ENCODE measurements around the gene SLC1A5. TPM values are rescaled to one million over a fixed set of nuclear protein-coding genes. Genes with fewer than 3 reads are reported as not detected.
A peak's percentile ranks its signal among the peaks of the same experiment; 100 is the strongest.
"Not testable (repeated sequence)": the region's sequence is repeated elsewhere in the genome, so short reads cannot be mapped to it uniquely, and the experiment has no call there.

SLC1A5 gene
- total and polyA plus RNA-seq, 2 donors, result 22.5 to 32.2 TPM

GRCh38 chr19:46764817-46765291 is 23.5 kb downstream of the SLC1A5 start:
- Histone ChIP-seq H3K4me1 (ENCODE audit: control insufficient read depth in 2 of 2, insufficient read depth in 2 of 2, low read length in 2 of 2) (no peaks in the 10 kb centered on the region), H3K9me3 (ENCODE audit: control insufficient read depth in 2 of 2, insufficient read depth in 1 of 2, low read length in 1 of 2) (no peaks in the 10 kb centered on the region), H3K27ac (ENCODE audit: low read depth in 1 of 2, low read length in 1 of 2) (no peak overlapping the region), H3K36me3 (ENCODE audit: control insufficient read depth in 2 of 2, insufficient read depth in 2 of 2, low read length in 1 of 2) (no peaks in the 10 kb centered on the region), H3K27me3 (ENCODE audit: control insufficient read depth in 2 of 2, insufficient read depth in 1 of 2, low read length in 1 of 2) (no peaks in the 10 kb centered on the region), H3K4me3 (ENCODE audit: low read length in 2 of 2) (no peak overlapping the region)
- WGBS, result 96% methylated on average over 11 of the region's 11 CpGs
- DNase-seq (ENCODE audit: low read depth in 6 of 9, low spot score in 9 of 9), result no peak

GRCh38 chr19:46762245-46762890 is 26.0 kb downstream of the SLC1A5 start:
- H3K27me3 ChIP-seq (ENCODE audit: control insufficient read depth in 2 of 2, insufficient read depth in 1 of 2, low read length in 1 of 2), result no peaks in the 10 kb centered on the region
- H3K4me3 ChIP-seq (ENCODE audit: low read length in 2 of 2), result no peak overlapping the region
- H3K9me3 ChIP-seq (ENCODE audit: control insufficient read depth in 2 of 2, insufficient read depth in 1 of 2, low read length in 1 of 2), result no peaks in the 10 kb centered on the region
- 91% methylated on average over 6 of the region's 6 CpGs for WGBS
- peaks cover 0 to 6% of the 10 kb centered on the region in 2 donors for H3K36me3 ChIP-seq (ENCODE audit: control insufficient read depth in 2 of 2, insufficient read depth in 2 of 2, low read length in 1 of 2)
- H3K27ac ChIP-seq (ENCODE audit: low read depth in 1 of 2, low read length in 1 of 2), result no peak overlapping the region
- peaks cover 0 to 2% of the 10 kb centered on the region in 2 donors for H3K4me1 ChIP-seq (ENCODE audit: control insufficient read depth in 2 of 2, insufficient read depth in 2 of 2, low read length in 2 of 2)
- DNase-seq (ENCODE audit: low read depth in 6 of 9, low spot score in 9 of 9), result no peak

GRCh38 chr19:46761418-46761831 is 27.0 kb downstream of the SLC1A5 start:
- H3K4me1 ChIP-seq (ENCODE audit: control insufficient read depth in 2 of 2, insufficient read depth in 2 of 2, low read length in 2 of 2), result peaks cover 0 to 6% of the 10 kb centered on the region in 2 donors

GRCh38 chr19:46760897-46761296 is 27.5 kb downstream of the SLC1A5 start:
- WGBS, result 93% methylated on average over 4 of the region's 4 CpGs
- H3K4me1 ChIP-seq (ENCODE audit: control insufficient read depth in 2 of 2, insufficient read depth in 2 of 2, low read length in 2 of 2), result not testable (repeated sequence)

More at GRCh38 chr19:46761418-46761831, 27.0 kb downstream of the SLC1A5 start:
- H3K36me3 ChIP-seq (ENCODE audit: control insufficient read depth in 2 of 2, insufficient read depth in 2 of 2, low read length in 1 of 2), result peaks cover 8 to 9% of the 10 kb centered on the region in 2 donors
- no peak overlapping the region for H3K4me3 ChIP-seq (ENCODE audit: low read length in 2 of 2)
- no peaks in the 10 kb centered on the region for H3K27me3 ChIP-seq (ENCODE audit: control insufficient read depth in 2 of 2, insufficient read depth in 1 of 2, low read length in 1 of 2)
- no peaks in the 10 kb centered on the region for H3K9me3 ChIP-seq (ENCODE audit: control insufficient read depth in 2 of 2, insufficient read depth in 1 of 2, low read length in 1 of 2)
- 88% methylated on average over 5 of the region's 5 CpGs for WGBS
- H3K27ac ChIP-seq (ENCODE audit: low read depth in 1 of 2, low read length in 1 of 2), result no peak overlapping the region
- no peak for DNase-seq (ENCODE audit: low read depth in 6 of 9, low spot score in 9 of 9)

GRCh38 chr19:46760363-46760762 is 28.0 kb downstream of the SLC1A5 start:
- Histone ChIP-seq H3K36me3 (ENCODE audit: control insufficient read depth in 2 of 2, insufficient read depth in 2 of 2, low read length in 1 of 2) (peaks cover 9 to 15% of the 10 kb centered on the region in 2 donors), H3K27me3 (ENCODE audit: control insufficient read depth in 2 of 2, insufficient read depth in 1 of 2, low read length in 1 of 2) (no peaks in the 10 kb centered on the region), H3K4me1 (ENCODE audit: control insufficient read depth in 2 of 2, insufficient read depth in 2 of 2, low read length in 2 of 2) (peaks cover 0 to 6% of the 10 kb centered on the region in 2 donors), H3K27ac (ENCODE audit: low read depth in 1 of 2, low read length in 1 of 2) (peak overlapping the region in 1 of 2 donors; percentile 69), H3K9me3 (ENCODE audit: control insufficient read depth in 2 of 2, insufficient read depth in 1 of 2, low read length in 1 of 2) (no peaks in the 10 kb centered on the region), H3K4me3 (ENCODE audit: low read length in 2 of 2) (no peak overlapping the region)
- WGBS, result 96% methylated on average over 5 of the region's 5 CpGs
- DNase-seq (ENCODE audit: low read depth in 6 of 9, low spot score in 9 of 9), result no peak

More at GRCh38 chr19:46760897-46761296, 27.5 kb downstream of the SLC1A5 start:
- H3K4me3 ChIP-seq (ENCODE audit: low read length in 2 of 2); H3K9me3 ChIP-seq (ENCODE audit: control insufficient read depth in 2 of 2, insufficient read depth in 1 of 2, low read length in 1 of 2); H3K27ac ChIP-seq (ENCODE audit: low read depth in 1 of 2, low read length in 1 of 2); H3K27me3 ChIP-seq (ENCODE audit: control insufficient read depth in 2 of 2, insufficient read depth in 1 of 2, low read length in 1 of 2); DNase-seq (ENCODE audit: low read depth in 6 of 9, low spot score in 9 of 9): not testable (repeated sequence)
- H3K36me3 ChIP-seq (ENCODE audit: control insufficient read depth in 2 of 2, insufficient read depth in 2 of 2, low read length in 1 of 2), result peaks cover 9 to 13% of the 10 kb centered on the region in 2 donors

- 91% methylated on average over 7 of the region's 7 CpGs for WGBS
- H3K4me1 ChIP-seq (ENCODE audit: control insufficient read depth in 2 of 2, insufficient read depth in 2 of 2, low read length in 2 of 2), result peaks cover 0 to 6% of the 10 kb centered on the region in 2 donors
- peaks cover 9 to 15% of the 10 kb centered on the region in 2 donors for H3K36me3 ChIP-seq (ENCODE audit: control insufficient read depth in 2 of 2, insufficient read depth in 2 of 2, low read length in 1 of 2)
- no peak overlapping the region for H3K4me3 ChIP-seq (ENCODE audit: low read length in 2 of 2)
- no peaks in the 10 kb centered on the region for H3K27me3 ChIP-seq (ENCODE audit: control insufficient read depth in 2 of 2, insufficient read depth in 1 of 2, low read length in 1 of 2)
- no peak overlapping the region for H3K27ac ChIP-seq (ENCODE audit: low read depth in 1 of 2, low read length in 1 of 2)
- no peaks in the 10 kb centered on the region for H3K9me3 ChIP-seq (ENCODE audit: control insufficient read depth in 2 of 2, insufficient read depth in 1 of 2, low read length in 1 of 2)
- peak in 1 of 9 donors; percentile 19 for DNase-seq (ENCODE audit: low read depth in 6 of 9, low spot score in 9 of 9)
Measured at GRCh38 chr19:46759817-46760333, 28.5 kb downstream of the SLC1A5 start.

- DNase-seq (ENCODE audit: low read depth in 6 of 9, low spot score in 9 of 9), result no peak
- H3K27me3 ChIP-seq (ENCODE audit: control insufficient read depth in 2 of 2, insufficient read depth in 1 of 2, low read length in 1 of 2), result no peaks in the 10 kb centered on the region
- H3K4me1 ChIP-seq (ENCODE audit: control insufficient read depth in 2 of 2, insufficient read depth in 2 of 2, low read length in 2 of 2), result peaks cover 0 to 6% of the 10 kb centered on the region in 2 donors
- 87% methylated on average over 6 of the region's 6 CpGs for WGBS
- no peak overlapping the region for H3K4me3 ChIP-seq (ENCODE audit: low read length in 2 of 2)
- no peak overlapping the region for H3K27ac ChIP-seq (ENCODE audit: low read depth in 1 of 2, low read length in 1 of 2)
- no peaks in the 10 kb centered on the region for H3K9me3 ChIP-seq (ENCODE audit: control insufficient read depth in 2 of 2, insufficient read depth in 1 of 2, low read length in 1 of 2)
- H3K36me3 ChIP-seq (ENCODE audit: control insufficient read depth in 2 of 2, insufficient read depth in 2 of 2, low read length in 1 of 2), result peaks cover 9 to 15% of the 10 kb centered on the region in 2 donors
Measured at GRCh38 chr19:46759206-46759605, 29.2 kb downstream of the SLC1A5 start.

- Histone ChIP-seq H3K36me3 (ENCODE audit: control insufficient read depth in 2 of 2, insufficient read depth in 2 of 2, low read length in 1 of 2) (peaks cover 15% of the 10 kb centered on the region in 2 donors), H3K4me3 (ENCODE audit: low read length in 2 of 2) (no peak overlapping the region), H3K4me1 (ENCODE audit: control insufficient read depth in 2 of 2, insufficient read depth in 2 of 2, low read length in 2 of 2) (peaks cover 0 to 16% of the 10 kb centered on the region in 2 donors), H3K27ac (ENCODE audit: low read depth in 1 of 2, low read length in 1 of 2) (no peak overlapping the region), H3K27me3 (ENCODE audit: control insufficient read depth in 2 of 2, insufficient read depth in 1 of 2, low read length in 1 of 2) (no peaks in the 10 kb centered on the region), H3K9me3 (ENCODE audit: control insufficient read depth in 2 of 2, insufficient read depth in 1 of 2, low read length in 1 of 2) (no peaks in the 10 kb centered on the region)
- DNase-seq (ENCODE audit: low read depth in 6 of 9, low spot score in 9 of 9), result no peak
- WGBS, result 87% methylated on average over 30 of the region's 30 CpGs
Measured at GRCh38 chr19:46756544-46756888, 31.9 kb downstream of the SLC1A5 start.

GRCh38 chr19:46755853-46756543 is 32.4 kb downstream of the SLC1A5 start:
- H3K9me3 ChIP-seq (ENCODE audit: control insufficient read depth in 2 of 2, insufficient read depth in 1 of 2, low read length in 1 of 2), result no peaks in the 10 kb centered on the region
- no peak for DNase-seq (ENCODE audit: low read depth in 6 of 9, low spot score in 9 of 9)
- H3K4me1 ChIP-seq (ENCODE audit: control insufficient read depth in 2 of 2, insufficient read depth in 2 of 2, low read length in 2 of 2), result peaks cover 0 to 16% of the 10 kb centered on the region in 2 donors
- 98% methylated on average over 86 of the region's 86 CpGs for WGBS
- H3K4me3 ChIP-seq (ENCODE audit: low read length in 2 of 2), result no peak overlapping the region
- no peaks in the 10 kb centered on the region for H3K27me3 ChIP-seq (ENCODE audit: control insufficient read depth in 2 of 2, insufficient read depth in 1 of 2, low read length in 1 of 2)
- H3K27ac ChIP-seq (ENCODE audit: low read depth in 1 of 2, low read length in 1 of 2), result no peak overlapping the region
- peaks cover 15% of the 10 kb centered on the region in 2 donors for H3K36me3 ChIP-seq (ENCODE audit: control insufficient read depth in 2 of 2, insufficient read depth in 2 of 2, low read length in 1 of 2)

Measured in thymus (tissue), 11 donors.